GM12801 (cell line): ENCODE results near the gene EIF4H.

Experiments used
- TF ChIP-seq, protein P1 (sequence below): IDR thresholded peaks from one replicate; pipeline ENCODE4 v1.5.1; 2011; ENCODE audit warnings: control low read depth; ENCODE audit not compliant: insufficient read length; ENCODE audit errors: extremely low read depth

The EIF4H gene

GRCh38 chr7:74185016-74185415, 10.9 kb downstream of the EIF4H start:
- TF ChIP-seq, protein P1, sequence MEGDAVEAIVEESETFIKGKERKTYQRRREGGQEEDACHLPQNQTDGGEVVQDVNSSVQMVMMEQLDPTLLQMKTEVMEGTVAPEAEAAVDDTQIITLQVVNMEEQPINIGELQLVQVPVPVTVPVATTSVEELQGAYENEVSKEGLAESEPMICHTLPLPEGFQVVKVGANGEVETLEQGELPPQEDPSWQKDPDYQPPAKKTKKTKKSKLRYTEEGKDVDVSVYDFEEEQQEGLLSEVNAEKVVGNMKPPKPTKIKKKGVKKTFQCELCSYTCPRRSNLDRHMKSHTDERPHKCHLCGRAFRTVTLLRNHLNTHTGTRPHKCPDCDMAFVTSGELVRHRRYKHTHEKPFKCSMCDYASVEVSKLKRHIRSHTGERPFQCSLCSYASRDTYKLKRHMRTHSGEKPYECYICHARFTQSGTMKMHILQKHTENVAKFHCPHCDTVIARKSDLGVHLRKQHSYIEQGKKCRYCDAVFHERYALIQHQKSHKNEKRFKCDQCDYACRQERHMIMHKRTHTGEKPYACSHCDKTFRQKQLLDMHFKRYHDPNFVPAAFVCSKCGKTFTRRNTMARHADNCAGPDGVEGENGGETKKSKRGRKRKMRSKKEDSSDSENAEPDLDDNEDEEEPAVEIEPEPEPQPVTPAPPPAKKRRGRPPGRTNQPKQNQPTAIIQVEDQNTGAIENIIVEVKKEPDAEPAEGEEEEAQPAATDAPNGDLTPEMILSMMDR = no peak

DNA sequence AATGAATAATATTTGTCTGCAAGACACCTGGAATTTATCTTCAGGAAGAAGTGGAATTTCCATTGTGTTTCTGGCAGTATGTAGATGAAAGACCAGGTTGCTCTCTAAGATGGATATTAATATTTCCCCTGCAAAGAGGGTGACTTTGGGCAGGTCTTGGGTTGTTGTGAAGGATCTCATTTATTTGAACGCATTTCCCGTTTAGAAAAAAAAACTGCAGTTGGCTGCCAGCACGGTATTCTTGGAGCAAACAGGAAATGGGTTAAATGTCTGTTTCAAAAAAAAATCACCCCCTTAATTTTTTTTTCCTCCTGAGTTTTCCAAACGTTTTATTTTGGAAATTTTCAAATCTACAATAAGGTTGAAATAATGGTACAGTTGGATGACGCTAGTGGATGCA, 11.5 kb downstream of the EIF4H start:
- TF ChIP-seq, protein P1 = no peak

GRCh38 chr7:74187915-74188675, 13.9 kb downstream of the EIF4H start:
- TF ChIP-seq, protein P1 = no peak

GRCh38 chr7:74190259-74190658, 16.1 kb downstream of the EIF4H start:
- TF ChIP-seq, protein P1 = no peak

DNA sequence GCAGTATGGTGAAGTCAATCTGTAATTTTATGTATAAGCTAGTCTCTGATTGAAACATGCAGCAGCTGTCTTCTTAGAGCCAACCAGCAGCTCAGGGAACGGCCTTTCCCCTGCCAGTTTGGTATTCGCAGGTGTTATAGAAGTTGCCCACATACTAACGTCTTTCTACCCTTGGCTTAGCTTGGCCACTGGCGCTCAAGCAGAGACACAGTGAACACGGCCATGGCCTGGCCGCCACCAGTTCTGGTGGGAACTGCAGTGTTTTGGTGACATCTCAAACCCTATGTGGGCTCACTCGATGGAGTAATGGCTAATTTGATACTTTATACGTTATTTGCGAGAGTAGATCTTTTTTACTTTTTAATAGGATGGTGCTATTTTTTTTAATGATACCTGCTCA, 17.1 kb downstream of the EIF4H start:
- TF ChIP-seq, protein P1 = no peak

- TF ChIP-seq, protein P1 = no peak
These were observed 18.9 kb downstream of the EIF4H start for GRCh38 chr7:74193054-74193453.

DNA sequence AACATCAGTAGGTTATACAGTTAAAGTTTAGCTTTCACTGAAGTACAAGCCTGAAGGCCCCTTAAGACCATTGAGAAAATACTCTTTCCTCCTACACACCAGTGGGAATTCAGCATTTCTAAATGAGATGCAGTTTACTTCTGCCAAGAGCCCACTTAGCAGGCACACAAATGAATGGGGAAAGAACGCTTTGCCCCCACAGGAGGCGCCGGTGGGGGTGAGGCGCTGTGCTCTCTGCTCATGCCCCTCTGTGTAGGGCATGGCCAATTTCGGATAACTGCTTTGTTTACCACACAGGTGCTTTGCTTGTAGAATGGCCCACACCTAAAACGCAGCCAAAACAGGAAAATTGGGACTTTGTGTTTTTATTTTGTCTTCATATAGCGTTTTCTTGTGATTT, 19.8 kb downstream of the EIF4H start:
- TF ChIP-seq, protein P1 = no peak
